GM12891 (cell line): ENCODE measurements around the gene MT1HL1.

Source experiments
- PAX5 ChIP-seq: IDR thresholded peaks from 2 replicates; pipeline ENCODE4 v1.6.1; 2011; ENCODE audit warnings: low read length, moderate library complexity, mild to moderate bottlenecking; ENCODE audit not compliant: insufficient read depth, severe bottlenecking
- POLR2A ChIP-seq: IDR thresholded peaks from 2 replicates; pipeline ENCODE4 v1.6.1; 2011; ENCODE audit warnings: low read depth, low read length, control low read depth
- POLR2AphosphoS5 ChIP-seq: IDR thresholded peaks from 2 replicates; pipeline ENCODE4 v1.6.1; 2011; ENCODE audit warnings: low read depth, low read length, control low read depth
- POU2F2 ChIP-seq: IDR thresholded peaks from 2 replicates; pipeline ENCODE4 v1.6.1; 2011; ENCODE audit warnings: low read depth, mild to moderate bottlenecking, control low read depth, low read length, moderate library complexity
- TAF1 ChIP-seq: IDR thresholded peaks from 2 replicates; pipeline ENCODE4 v1.6.1; 2011; ENCODE audit warnings: low read depth, low read length, control low read depth

- TF ChIP-seq POLR2A (no peak), POLR2AphosphoS5 (no peak), POU2F2 (no peak), PAX5 (no peak), TAF1 (no peak)
These were observed 27.2 kb upstream of the MT1HL1 start for GRCh38 chr1:237031480-237031879.
